Mucosa of stomach (tissue), 1 donor: ENCODE measurements around the gene OTUB1.
A peak's percentile ranks its signal among the peaks of the same experiment; 100 is the strongest.

Source experiments
- H3K27me3 ChIP-seq: one replicate; pipeline ENCODE4 v1.7.0; 2013; ENCODE audit warnings: mild to moderate bottlenecking, low read length; ENCODE audit not compliant: control insufficient read depth, insufficient read depth
- H3K36me3 ChIP-seq: one replicate; pipeline ENCODE4 v1.7.0; 2013; ENCODE audit warnings: low read length; ENCODE audit not compliant: control insufficient read depth, insufficient read depth
- H3K4me1 ChIP-seq: one replicate; pipeline ENCODE4 v1.7.0; 2013; ENCODE audit warnings: mild to moderate bottlenecking, low read length; ENCODE audit not compliant: control insufficient read depth, insufficient read depth
- H3K4me3 ChIP-seq: one replicate; pipeline ENCODE4 v1.7.0; 2013; ENCODE audit warnings: low read length
- H3K9ac ChIP-seq: one replicate; pipeline ENCODE4 v1.7.0; 2013; ENCODE audit warnings: mild to moderate bottlenecking, low read length, moderate library complexity
- H3K9me3 ChIP-seq: one replicate; pipeline ENCODE4 v1.7.0; 2013; ENCODE audit warnings: mild to moderate bottlenecking, low read length, moderate library complexity; ENCODE audit not compliant: control insufficient read depth
- donor health status: Pancreatic carcinoma.

Gene OTUB1

GRCh38 chr11:63986932-63987513 is 785 bp downstream of the OTUB1 start:
- peak overlapping the region; percentile 87 for H3K9ac ChIP-seq
- no peaks in the 10 kb centered on the region for H3K36me3 ChIP-seq
- peaks cover 11% of the 10 kb centered on the region for H3K4me1 ChIP-seq
- no peaks in the 10 kb centered on the region for H3K27me3 ChIP-seq
- peak overlapping the region; percentile 65 for H3K4me3 ChIP-seq
- H3K9me3 ChIP-seq: no peaks in the 10 kb centered on the region

- Histone ChIP-seq H3K36me3 (no peaks in the 10 kb centered on the region), H3K4me3 (no peak overlapping the region), H3K9me3 (no peaks in the 10 kb centered on the region), H3K4me1 (peaks cover 6% of the 10 kb centered on the region), H3K9ac (no peak overlapping the region), H3K27me3 (no peaks in the 10 kb centered on the region)
Observed at GRCh38 chr11:63991558-63991957, 5.3 kb downstream of the OTUB1 start.

- Histone ChIP-seq H3K9ac (no peak overlapping the region), H3K4me3 (no peak overlapping the region), H3K36me3 (no peaks in the 10 kb centered on the region), H3K27me3 (no peaks in the 10 kb centered on the region), H3K4me1 (no peaks in the 10 kb centered on the region), H3K9me3 (no peaks in the 10 kb centered on the region)
Observed at GRCh38 chr11:63993100-63993499, 6.9 kb downstream of the OTUB1 start.

GRCh38 chr11:63993993-63994392 is 7.8 kb downstream of the OTUB1 start:
- Histone ChIP-seq H3K9ac (no peak overlapping the region), H3K9me3 (no peaks in the 10 kb centered on the region), H3K4me1 (peaks cover 2% of the 10 kb centered on the region), H3K27me3 (no peaks in the 10 kb centered on the region), H3K4me3 (no peak overlapping the region), H3K36me3 (no peaks in the 10 kb centered on the region)

- Histone ChIP-seq H3K4me3 (no peak overlapping the region), H3K4me1 (peaks cover 20% of the 10 kb centered on the region), H3K36me3 (no peaks in the 10 kb centered on the region), H3K9ac (no peak overlapping the region), H3K27me3 (peaks cover 10% of the 10 kb centered on the region), H3K9me3 (no peaks in the 10 kb centered on the region)
Observed at GRCh38 chr11:63996512-63996911, 10.3 kb downstream of the OTUB1 start.

- no peak overlapping the region for H3K9ac ChIP-seq
- no peaks in the 10 kb centered on the region for H3K9me3 ChIP-seq
- H3K36me3 ChIP-seq: no peaks in the 10 kb centered on the region
- H3K4me3 ChIP-seq: no peak overlapping the region
- H3K27me3 ChIP-seq: peaks cover 10% of the 10 kb centered on the region
- peaks cover 20% of the 10 kb centered on the region for H3K4me1 ChIP-seq
Observed at GRCh38 chr11:63997104-63997700, 11.0 kb downstream of the OTUB1 start.

GRCh38 chr11:63997801-63998337 is 11.6 kb downstream of the OTUB1 start:
- no peak overlapping the region for H3K9ac ChIP-seq
- no peaks in the 10 kb centered on the region for H3K36me3 ChIP-seq
- H3K4me3 ChIP-seq: no peak overlapping the region
- H3K4me1 ChIP-seq: peaks cover 20% of the 10 kb centered on the region
- peaks cover 10% of the 10 kb centered on the region for H3K27me3 ChIP-seq
- H3K9me3 ChIP-seq: no peaks in the 10 kb centered on the region

- Histone ChIP-seq H3K4me3 (no peak overlapping the region), H3K36me3 (no peaks in the 10 kb centered on the region)
Observed at GRCh38 chr11:63998558-63999348, 12.5 kb downstream of the OTUB1 start.

GRCh38 chr11:63999349-64000025 is 13.2 kb downstream of the OTUB1 start:
- Histone ChIP-seq H3K4me1 (peaks cover 20% of the 10 kb centered on the region), H3K9me3 (no peaks in the 10 kb centered on the region), H3K27me3 (peaks cover 10% of the 10 kb centered on the region), H3K36me3 (no peaks in the 10 kb centered on the region), H3K9ac (no peak overlapping the region), H3K4me3 (no peak overlapping the region)

More at GRCh38 chr11:63998558-63999348, 12.5 kb downstream of the OTUB1 start:
- Histone ChIP-seq H3K9ac (no peak overlapping the region), H3K27me3 (peaks cover 10% of the 10 kb centered on the region), H3K4me1 (peaks cover 20% of the 10 kb centered on the region), H3K9me3 (no peaks in the 10 kb centered on the region)

GRCh38 chr11:64000026-64000739 is 13.9 kb downstream of the OTUB1 start:
- no peaks in the 10 kb centered on the region for H3K36me3 ChIP-seq
- no peaks in the 10 kb centered on the region for H3K9me3 ChIP-seq
- no peak overlapping the region for H3K9ac ChIP-seq
- no peak overlapping the region for H3K4me3 ChIP-seq
- H3K27me3 ChIP-seq: peaks cover 10% of the 10 kb centered on the region
- peaks cover 20% of the 10 kb centered on the region for H3K4me1 ChIP-seq

- no peak overlapping the region for H3K4me3 ChIP-seq
- peaks cover 20% of the 10 kb centered on the region for H3K4me1 ChIP-seq
- no peaks in the 10 kb centered on the region for H3K36me3 ChIP-seq
- peaks cover 11% of the 10 kb centered on the region for H3K27me3 ChIP-seq
- no peaks in the 10 kb centered on the region for H3K9me3 ChIP-seq
- no peak overlapping the region for H3K9ac ChIP-seq
Observed at GRCh38 chr11:64000740-64001483, 14.7 kb downstream of the OTUB1 start.
